Esophagus muscularis mucosa (tissue), 4 donors: ENCODE data around the gene S100A2. TPM values are rescaled to one million over a fixed set of nuclear protein-coding genes. Genes with fewer than 3 reads are reported as not detected.
A peak's percentile ranks its signal among the peaks of the same experiment; 100 is the strongest.

Experiments
- DNase-seq: peaks from one replicate; pipeline ENCODE4 v3.0.0-alpha.2; 2017; ENCODE audit errors: extremely low spot score
- H3K27ac ChIP-seq, 4 donors: fragments of 200-600 bp; sonication (generic); replicated peaks in 1 of 4; 1 replicate in 3 of 4; 2 replicates in 1 of 4; pipeline ENCODE4 v1.5.1; 2016 to 2019; ENCODE audit warnings: mild to moderate bottlenecking in 1 of 4
- H3K27me3 ChIP-seq, 4 donors: fragments of 200-600 bp; sonication (generic); one replicate each; pipeline versions ENCODE4 v1.5.1 to v1.6.0; 2016 to 2019
- H3K36me3 ChIP-seq, 4 donors: fragments of 200-600 bp; sonication (generic); one replicate each; pipeline ENCODE4 v1.5.1; 2016 to 2019
- H3K4me1 ChIP-seq, 4 donors: fragments of 200-600 bp; sonication (generic); one replicate each; pipeline ENCODE4 v1.5.1; 2016 to 2019
- H3K4me3 ChIP-seq, 4 donors: fragments of 200-600 bp; sonication (generic); 1 replicate in 2 of 4; 2 replicates in 2 of 4; pipeline ENCODE4 v1.5.1; 2016 to 2019; ENCODE audit warnings: mild to moderate bottlenecking in 4 of 4, moderate library complexity in 1 of 4
- H3K9me3 ChIP-seq, 4 donors: fragments of 200-600 bp; sonication (generic); 1 replicate in 3 of 4; 2 replicates in 1 of 4; pipeline ENCODE4 v1.5.1; 2016 to 2019
- EP300 ChIP-seq: sonication (generic); formaldehyde crosslinking; IDR thresholded peaks from one replicate; pipeline ENCODE4 v1.6.1; 2017; ENCODE audit warnings: antibody characterized with exemption
- POLR2A ChIP-seq: fragments of 450-650 bp; IDR thresholded peaks from one replicate; pipeline ENCODE4 v1.6.1; 2017; ENCODE audit warnings: antibody characterized with exemption, moderate library complexity, mild to moderate bottlenecking, low read depth
- POLR2AphosphoS5 ChIP-seq, 2 donors: sonication (generic); formaldehyde crosslinking; IDR thresholded peaks; one replicate each; pipeline ENCODE4 v1.6.1; 2017; ENCODE audit warnings: antibody characterized with exemption in 2 of 2
- WGBS: methylation state at CpG from one replicate; pipeline ENCODE4 v1.1.5; 2018; 5-methylcytosine and 5-hydroxymethylcytosine counted together
- intact Hi-C: fragments of 100-400 bp; cut with DNase I; formaldehyde crosslinking; loops from one replicate; pipeline ENCODE4 v1.15.1; 2023
- total RNA-seq, 4 donors: library from RNA; depleted of rRNA; stranded (reverse); fragments of >200 nt; gene quantifications; one replicate each; pipeline versions ENCODE4 v1.1.0 to v1.2.1, GENCODE V29; 2016
- TF ChIP-seq, protein P1 (sequence below), 3 experiments: fragments of 200-600 bp in 2 of 3; fragments of 450-650 bp in 1 of 3; sonication (generic) in 2 of 3; IDR thresholded peaks; one replicate each; pipeline ENCODE4 v1.5.1; 2017 to 2019; ENCODE audit warnings: antibody characterized with exemption in 3 of 3, mild to moderate bottlenecking in 2 of 3, moderate library complexity in 1 of 3

The S100A2 gene
- total RNA-seq, 4 donors from 2014 or later, result 0.34 to 0.71 TPM; not detected in 2

GRCh38 chr1:153612755-153613331, 47.2 kb upstream of the S100A2 start, which contains the start of gene S100A16:
Gene S100A16 (minus strand): TSS chr1:153613137. CDS start chr1:153608151, 4,986 bp downstream.
- intact Hi-C loops, result loop anchor here (5.0 kb wide), 1 partner anchor 101 kb away; no protein-coding TSS in a partner anchor
- Histone ChIP-seq H3K36me3 (peaks cover 0 to 2% (median 1%) of the 10 kb centered on the region in 4 donors), H3K27me3 (no peaks in the 10 kb centered on the region), H3K4me3 (peak within 1 kb of the TSS; percentile 64 to 72 (median 69)), H3K4me1 (peaks cover 51 to 75% (median 62%) of the 10 kb centered on the region in 4 donors), H3K27ac (peak within 1 kb of the TSS; percentile 85 to 90 (median 88)), H3K9me3 (no peaks in the 10 kb centered on the region)
- WGBS, result 17% methylated on average over 8 of the region's 9 CpGs
- DNase-seq, result no peak
- peak; percentile 79 to 88 for TF ChIP-seq POLR2AphosphoS5 (IDR thresholded peaks at IDR 0.05)
- no peak for TF ChIP-seq EP300

DNA sequence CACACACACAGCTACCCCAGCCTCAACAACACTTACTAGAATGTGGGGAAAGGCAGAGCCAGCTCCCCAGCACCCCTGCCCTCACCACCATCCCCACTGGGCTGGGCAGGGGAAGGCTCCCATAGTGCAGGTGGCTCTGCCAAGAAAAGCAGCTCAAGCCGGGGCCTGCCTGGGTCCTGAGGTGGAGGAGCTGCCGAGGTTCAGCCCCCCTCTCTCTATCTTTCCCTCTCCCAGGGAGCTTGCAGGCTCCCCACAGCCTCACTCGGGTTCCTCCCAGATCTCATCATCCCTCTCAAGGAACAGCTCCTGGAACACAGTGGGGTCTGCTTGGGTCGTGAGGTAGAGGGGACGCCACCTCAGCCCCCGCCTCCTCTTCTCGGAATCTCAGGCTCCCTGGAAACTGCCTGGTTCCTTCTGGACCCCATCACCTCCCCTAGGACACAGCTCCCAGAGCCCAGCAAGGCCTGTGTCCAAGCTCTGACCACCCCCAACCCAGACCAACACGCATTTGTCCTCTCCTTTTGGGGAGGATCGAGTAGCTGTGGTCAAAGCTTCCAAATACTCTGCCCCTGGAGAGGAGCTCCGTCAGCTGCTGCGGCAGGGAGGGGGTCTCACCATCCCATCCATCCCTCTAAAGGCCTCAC, 46.6 kb upstream of the S100A2 start:
- peak overlapping the region; percentile 64 to 72 (median 69) for H3K4me3 ChIP-seq
- H3K9me3 ChIP-seq, result no peaks in the 10 kb centered on the region
- TF ChIP-seq, protein P1, sequence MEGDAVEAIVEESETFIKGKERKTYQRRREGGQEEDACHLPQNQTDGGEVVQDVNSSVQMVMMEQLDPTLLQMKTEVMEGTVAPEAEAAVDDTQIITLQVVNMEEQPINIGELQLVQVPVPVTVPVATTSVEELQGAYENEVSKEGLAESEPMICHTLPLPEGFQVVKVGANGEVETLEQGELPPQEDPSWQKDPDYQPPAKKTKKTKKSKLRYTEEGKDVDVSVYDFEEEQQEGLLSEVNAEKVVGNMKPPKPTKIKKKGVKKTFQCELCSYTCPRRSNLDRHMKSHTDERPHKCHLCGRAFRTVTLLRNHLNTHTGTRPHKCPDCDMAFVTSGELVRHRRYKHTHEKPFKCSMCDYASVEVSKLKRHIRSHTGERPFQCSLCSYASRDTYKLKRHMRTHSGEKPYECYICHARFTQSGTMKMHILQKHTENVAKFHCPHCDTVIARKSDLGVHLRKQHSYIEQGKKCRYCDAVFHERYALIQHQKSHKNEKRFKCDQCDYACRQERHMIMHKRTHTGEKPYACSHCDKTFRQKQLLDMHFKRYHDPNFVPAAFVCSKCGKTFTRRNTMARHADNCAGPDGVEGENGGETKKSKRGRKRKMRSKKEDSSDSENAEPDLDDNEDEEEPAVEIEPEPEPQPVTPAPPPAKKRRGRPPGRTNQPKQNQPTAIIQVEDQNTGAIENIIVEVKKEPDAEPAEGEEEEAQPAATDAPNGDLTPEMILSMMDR (IDR thresholded peaks at IDR 0.05), result no peak
- no peak for TF ChIP-seq EP300
- TF ChIP-seq POLR2AphosphoS5 (IDR thresholded peaks at IDR 0.05), result no peak
- intact Hi-C loops, result loop anchor here (5.0 kb wide), 1 partner anchor 100 kb away; no protein-coding TSS in a partner anchor
- peaks cover 4 to 9% (median 7%) of the 10 kb centered on the region in 4 donors for H3K36me3 ChIP-seq
- peak overlapping the region; percentile 85 to 90 (median 88) for H3K27ac ChIP-seq
- DNase-seq, result no peak
- peaks cover 46 to 75% (median 63%) of the 10 kb centered on the region in 4 donors for H3K4me1 ChIP-seq
- WGBS, result 43% methylated on average over 11 of the region's 11 CpGs
- no peaks in the 10 kb centered on the region for H3K27me3 ChIP-seq

DNA sequence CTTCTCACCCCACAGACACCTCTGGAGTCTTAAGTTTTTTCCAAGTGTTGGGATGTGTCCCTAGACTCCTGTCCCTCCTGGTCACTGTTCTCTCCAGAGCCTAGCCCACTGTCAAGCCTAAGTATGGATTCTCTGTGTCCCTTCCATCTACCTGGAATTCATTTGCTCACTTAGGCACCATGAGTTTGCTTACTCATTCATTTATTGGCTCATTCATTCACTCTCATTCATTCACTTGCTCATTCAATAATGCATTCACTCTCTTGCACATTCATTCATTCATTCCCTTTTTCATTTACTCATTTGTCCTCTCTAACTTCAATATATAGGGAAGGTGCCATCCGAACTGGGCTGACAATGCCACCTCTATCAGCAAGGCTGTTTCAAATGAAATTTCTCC, 45.7 kb upstream of the S100A2 start:
- WGBS, result 83% methylated on average over 1 of the region's 1 CpG
- DNase-seq, result no peak
- Histone ChIP-seq H3K4me3 (peak overlapping the region; percentile 64 to 72 (median 69)), H3K4me1 (peaks cover 41 to 71% (median 59%) of the 10 kb centered on the region in 4 donors), H3K9me3 (no peaks in the 10 kb centered on the region), H3K27ac (peak overlapping the region in 3 of 4 donors; percentile 83 to 85 (median 85)), H3K27me3 (no peaks in the 10 kb centered on the region), H3K36me3 (peaks cover 6 to 17% (median 16%) of the 10 kb centered on the region in 4 donors)
- no peak for TF ChIP-seq POLR2A
- no peak for TF ChIP-seq EP300
- TF ChIP-seq, protein P1 (IDR thresholded peaks at IDR 0.05), result no peak
- no peak for TF ChIP-seq POLR2AphosphoS5 (IDR thresholded peaks at IDR 0.05)
- intact Hi-C loops, result loop anchor here (5.0 kb wide), 1 partner anchor 99 kb away; no protein-coding TSS in a partner anchor

DNA sequence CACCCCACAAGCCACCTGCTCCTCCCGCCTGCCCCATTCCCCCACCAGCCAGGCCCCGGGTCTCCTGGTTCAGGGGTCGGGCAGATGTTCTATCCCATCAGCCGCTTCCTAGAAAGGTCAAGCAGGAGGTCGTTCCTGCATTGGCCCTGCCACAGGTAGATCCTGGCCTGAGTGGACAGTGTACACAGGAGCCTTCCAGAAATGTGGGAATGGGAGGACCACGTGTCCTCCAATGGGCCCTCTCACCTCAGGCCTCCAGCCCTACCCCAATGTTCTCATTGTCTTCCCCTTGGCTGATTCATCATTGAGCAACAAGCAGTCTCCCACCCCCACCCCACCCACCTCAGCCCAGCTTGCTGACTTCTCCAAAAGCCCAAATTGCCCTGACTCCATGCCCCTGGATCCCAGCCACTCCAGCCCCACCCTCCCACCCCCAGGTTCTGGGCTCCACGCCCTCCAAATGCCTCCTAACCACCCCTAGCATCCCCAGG, 45.2 kb upstream of the S100A2 start:
- H3K4me3 ChIP-seq, result peak overlapping the region; percentile 64 to 72 (median 69)
- 89% methylated on average over 6 of the region's 7 CpGs for WGBS
- H3K27ac ChIP-seq, result peak overlapping the region; percentile 76 to 86 (median 84)
- no peaks in the 10 kb centered on the region for H3K9me3 ChIP-seq
- intact Hi-C loops, result loop anchor here (5.0 kb wide), 1 partner anchor 99 kb away; no protein-coding TSS in a partner anchor
- DNase-seq, result no peak
- H3K27me3 ChIP-seq, result no peaks in the 10 kb centered on the region
- H3K4me1 ChIP-seq, result peaks cover 37 to 66% (median 54%) of the 10 kb centered on the region in 4 donors
- TF ChIP-seq EP300 (no peak), POLR2A (no peak)
- TF ChIP-seq, protein P1 (IDR thresholded peaks at IDR 0.05), result no peak
- H3K36me3 ChIP-seq, result peaks cover 6 to 22% (median 20%) of the 10 kb centered on the region in 4 donors

DNA sequence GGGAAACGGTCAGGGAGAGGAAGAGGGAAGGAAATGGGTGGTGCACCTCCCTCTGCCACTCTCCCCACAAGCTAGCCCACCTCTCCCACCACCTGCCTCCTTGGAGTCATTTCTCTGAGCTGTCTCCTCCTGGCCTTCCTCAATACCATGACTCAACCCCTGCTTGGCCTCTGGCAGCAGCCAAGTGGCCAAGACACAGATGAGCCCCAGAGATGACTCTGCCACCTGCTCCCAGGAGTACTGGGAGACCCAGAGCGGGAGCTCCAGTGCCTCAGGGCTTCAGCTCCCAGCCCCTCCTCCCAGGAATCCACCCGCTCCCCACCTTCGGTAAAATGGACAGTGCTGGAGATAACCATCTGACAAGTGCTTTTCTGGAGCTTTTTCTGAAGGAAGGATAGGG, 44.7 kb upstream of the S100A2 start:
- 72% methylated on average over 4 of the region's 4 CpGs for WGBS
- TF ChIP-seq POLR2AphosphoS5 (IDR thresholded peaks at IDR 0.05) (no peak), EP300 (no peak), POLR2A (no peak)
- TF ChIP-seq, protein P1 (IDR thresholded peaks at IDR 0.05), result no peak
- DNase-seq, result no peak
- H3K4me3 ChIP-seq, result peak overlapping the region; percentile 12 to 72 (median 66)
- H3K27me3 ChIP-seq, result no peaks in the 10 kb centered on the region
- peaks cover 37 to 65% (median 54%) of the 10 kb centered on the region in 4 donors for H3K4me1 ChIP-seq
- peak overlapping the region; percentile 76 to 86 (median 84) for H3K27ac ChIP-seq
- intact Hi-C loops, result loop anchor here (5.0 kb wide), 1 partner anchor 98 kb away; no protein-coding TSS in a partner anchor
- peaks cover 6 to 28% (median 25%) of the 10 kb centered on the region in 4 donors for H3K36me3 ChIP-seq
- H3K9me3 ChIP-seq, result no peaks in the 10 kb centered on the region
